Measurements from ENCODE around the gene TMEM258. TPM values are rescaled to one million over a fixed set of nuclear protein-coding genes. Genes with fewer than 3 reads are reported as not detected.
A peak's percentile ranks its signal among the peaks of the same experiment; 100 is the strongest.

The TMEM258 gene
- total RNA-seq, 1 experiment from 2014 or later: 201 TPM

DNA sequence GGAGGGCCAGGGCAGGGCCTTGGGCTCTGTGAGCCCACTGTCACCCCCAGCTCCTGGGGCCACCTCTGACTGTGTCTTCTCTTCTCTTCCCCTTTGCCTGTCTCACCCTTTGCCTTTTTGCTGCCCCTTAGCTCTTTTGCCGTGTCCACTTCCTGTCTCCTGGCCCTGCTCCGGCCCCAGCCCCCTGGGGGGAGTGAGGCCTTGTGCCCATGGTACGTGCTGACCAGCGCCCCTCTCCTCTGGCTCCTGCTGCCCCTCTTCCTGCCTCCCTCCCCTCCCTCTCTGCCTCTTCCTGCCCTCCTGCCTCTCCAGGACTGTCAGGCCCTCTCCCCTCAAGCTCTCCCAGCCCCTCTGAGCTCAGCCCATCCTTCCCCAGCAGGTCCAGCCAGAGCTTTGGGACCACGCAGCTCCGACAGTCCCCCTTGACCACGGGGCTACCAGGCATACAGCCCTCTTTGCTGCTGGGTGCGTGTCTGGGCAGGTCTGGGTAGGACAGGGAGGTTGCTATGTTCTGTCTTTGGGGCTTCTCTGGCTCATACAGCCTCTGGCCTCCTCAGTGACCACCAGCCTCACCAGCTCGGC, 11.7 kb downstream of the TMEM258 start:
- H2BK120ac ChIP-seq (ENCODE audit: low read depth, low read length, poor library complexity, severe bottlenecking): no peak overlapping the region
- H3K4me1 ChIP-seq (ENCODE audit: insufficient read depth, low read length): no peaks in the 10 kb centered on the region
- H2AK5ac ChIP-seq (ENCODE audit: insufficient read length, low read length): no peak overlapping the region
- no peak overlapping the region for H3T11ph ChIP-seq (ENCODE audit: low read length)
- H2AFZ ChIP-seq (ENCODE audit: low read length): no peak overlapping the region
- no peak overlapping the region for H3K27ac ChIP-seq (ENCODE audit: insufficient read length, low read depth, low read length)
- no peak overlapping the region for H4K8ac ChIP-seq (replicated peaks; ENCODE audit: insufficient read length, low read depth, low read length)
- H4K91ac ChIP-seq (ENCODE audit: insufficient read length, low read depth, low read length): no peak overlapping the region
- H3K4ac ChIP-seq (ENCODE audit: low read depth, low read length): no peak overlapping the region
- H3K23ac ChIP-seq (ENCODE audit: insufficient read length, low read depth, low read length): no peak overlapping the region
- H2BK5ac ChIP-seq (ENCODE audit: insufficient read length, low read length): no peak overlapping the region
- no peak overlapping the region for H2BK12ac ChIP-seq (ENCODE audit: insufficient read length, low read depth, low read length)
- H3K4me2 ChIP-seq (ENCODE audit: insufficient read depth, insufficient read length, low read length): no peak overlapping the region
- no peaks in the 10 kb centered on the region for H3K27me3 ChIP-seq (ENCODE audit: insufficient read depth, low read length)
- no peak overlapping the region for H3K56ac ChIP-seq (ENCODE audit: insufficient read length, low read depth, low read length)
- H3K23me2 ChIP-seq (ENCODE audit: insufficient read length, low read depth, low read length, poor library complexity, severe bottlenecking): no peaks in the 10 kb centered on the region
- H3K9me3 ChIP-seq (ENCODE audit: control insufficient read depth, low read depth, low read length): no peaks in the 10 kb centered on the region
- WGBS (ENCODE audit: extremely low coverage, insufficient read length, low lambda C conversion rate): no CpG with 5 or more reads among the region's 9 CpGs
- Mint-ChIP-seq H3K9me3 (peaks cover 0 to 2% of the 10 kb centered on the region in 2 experiments; a peak in 2 of 5 replicates), H3K27me3 (ENCODE audit: low read depth) (peaks cover 2% of the 10 kb centered on the region; the same call in 1 of the 2 replicates), H3K36me3 (ENCODE audit: insufficient read depth in 1 of 3, low read depth in 3 of 3) (peaks cover 12 to 40% (median 34%) of the 10 kb centered on the region in 3 experiments), H3K4me3 (no peak overlapping the region), H3K4me1 (peaks cover 20% of the 10 kb centered on the region in 2 experiments), H3K27ac (peak overlapping the region in 2 of 3 experiments; percentile 32 to 34; a peak in 2 of 7 replicates)
- no peak overlapping the region; the same call in 1 of the 2 replicates for H3K14ac ChIP-seq (ENCODE audit: insufficient read depth, low read length)
- H2BK20ac ChIP-seq (ENCODE audit: low read depth, low read length, poor library complexity, severe bottlenecking): no peak overlapping the region
- H3K9ac ChIP-seq (ENCODE audit: extremely low read depth, insufficient read length, low read length): no peak overlapping the region
- H2BK15ac ChIP-seq (ENCODE audit: low read depth, low read length): no peak overlapping the region
- no peak for TF ChIP-seq CTCF (conservative IDR thresholded peaks at IDR 0.05)
- DNase-seq: no peak
- no peaks in the 10 kb centered on the region for H3K79me2 ChIP-seq (ENCODE audit: insufficient read depth, low read length)
- no peak overlapping the region for H3K18ac ChIP-seq (ENCODE audit: insufficient read length, low read depth, low read length)
- no peaks in the 10 kb centered on the region for H3K79me1 ChIP-seq (ENCODE audit: insufficient read depth, low read depth, low read length, poor library complexity, severe bottlenecking)
- no peaks in the 10 kb centered on the region for H4K20me1 ChIP-seq (ENCODE audit: control insufficient read depth, insufficient read depth, insufficient read length)
- H4K5ac ChIP-seq (ENCODE audit: insufficient read length, low read depth, low read length): no peak overlapping the region
